OCI-LY1 (cell line): Measurements from ENCODE around the gene PRAF2.

ENCODE experiments used
- H2AFZ ChIP-seq: fragments of 200-600 bp; sonication (generic), shearing (Covaris generic); 2 replicates; pipeline ENCODE4 v1.6.0; 2014; ENCODE audit warnings: antibody characterized with exemption, mild to moderate bottlenecking, low read length
- H3F3A ChIP-seq: fragments of 200-600 bp; sonication (generic), shearing (Covaris generic); 2 replicates; pipeline ENCODE4 v1.6.0; 2014; ENCODE audit warnings: mild to moderate bottlenecking, antibody characterized with exemption, low read length, moderate library complexity; ENCODE audit not compliant: insufficient read depth
- H3K27ac ChIP-seq: fragments of 200-600 bp; sonication (generic); 2 replicates; pipeline ENCODE4 v1.5.1; 2014; ENCODE audit warnings: low read length, mixed run types, mild to moderate bottlenecking, low read depth; ENCODE audit not compliant: poor library complexity, severe bottlenecking
- H3K27me3 ChIP-seq: fragments of 200-600 bp; sonication (generic); 2 replicates; pipeline ENCODE4 v1.6.0; 2014; ENCODE audit warnings: antibody characterized with exemption, mild to moderate bottlenecking, low read length, moderate library complexity; ENCODE audit not compliant: insufficient read depth
- H3K36me3 ChIP-seq: fragments of 200-600 bp; sonication (generic); 2 replicates; pipeline ENCODE4 v1.6.1; 2014; ENCODE audit warnings: mild to moderate bottlenecking, antibody characterized with exemption, low read length, moderate library complexity, mixed read lengths; ENCODE audit not compliant: insufficient read depth
- H3K4me1 ChIP-seq: fragments of 200-600 bp; sonication (generic); 2 replicates; pipeline ENCODE4 v1.5.1; 2014; ENCODE audit warnings: mild to moderate bottlenecking, low read length, moderate library complexity; ENCODE audit not compliant: insufficient read depth, severe bottlenecking
- H3K4me2 ChIP-seq: fragments of 200-600 bp; sonication (generic), shearing (Covaris generic); 2 replicates; pipeline ENCODE4 v1.6.1; 2014; ENCODE audit warnings: low read length
- H3K4me3 ChIP-seq: fragments of 200-600 bp; sonication (generic); 2 replicates; pipeline ENCODE4 v1.5.1; 2014; ENCODE audit warnings: low read length, low read depth, mild to moderate bottlenecking, mixed read lengths; ENCODE audit not compliant: poor library complexity, severe bottlenecking
- H3K79me2 ChIP-seq: fragments of 200-600 bp; shearing (Covaris generic); 2 replicates; pipeline ENCODE4 v1.6.1; 2016; ENCODE audit warnings: mixed run types, low read length, mixed read lengths; ENCODE audit not compliant: insufficient read depth
- H3K9ac ChIP-seq: fragments of 200-600 bp; sonication (generic), shearing (Covaris generic); 2 replicates; pipeline ENCODE4 v1.6.1; 2014; ENCODE audit warnings: mild to moderate bottlenecking, low read length, mixed read lengths
- H3K9me2 ChIP-seq: fragments of 200-600 bp; sonication (generic), shearing (Covaris generic); 2 replicates; pipeline ENCODE4 v1.6.1; 2014; ENCODE audit warnings: low read depth, mild to moderate bottlenecking, low read length, mixed read lengths
- H3K9me3 ChIP-seq: fragments of 200-600 bp; shearing (Covaris generic); 2 replicates; pipeline ENCODE4 v1.6.1; 2014; ENCODE audit warnings: low read length, mixed read lengths
- H4K20me1 ChIP-seq: fragments of 200-600 bp; sonication (generic), shearing (Covaris generic); 2 replicates; pipeline ENCODE4 v1.6.0; 2016; ENCODE audit warnings: mild to moderate bottlenecking, low read length; ENCODE audit not compliant: insufficient read depth
- EZH2 ChIP-seq: fragments of 200-600 bp; sonication (generic), shearing (Covaris generic); IDR thresholded peaks from 2 replicates; pipeline ENCODE4 v1.8.0; 2017; ENCODE audit warnings: borderline replicate concordance, mixed run types, mild to moderate bottlenecking, antibody characterized with exemption, low read length, moderate library complexity, mixed read lengths
- TF ChIP-seq, protein P1 (sequence below): fragments of 200-600 bp; sonication (generic), shearing (Covaris generic); IDR thresholded peaks from 2 replicates; pipeline ENCODE4 v1.5.1; 2017; ENCODE audit warnings: mild to moderate bottlenecking, antibody characterized with exemption, low read length, moderate library complexity, mixed read lengths

Gene PRAF2

DNA sequence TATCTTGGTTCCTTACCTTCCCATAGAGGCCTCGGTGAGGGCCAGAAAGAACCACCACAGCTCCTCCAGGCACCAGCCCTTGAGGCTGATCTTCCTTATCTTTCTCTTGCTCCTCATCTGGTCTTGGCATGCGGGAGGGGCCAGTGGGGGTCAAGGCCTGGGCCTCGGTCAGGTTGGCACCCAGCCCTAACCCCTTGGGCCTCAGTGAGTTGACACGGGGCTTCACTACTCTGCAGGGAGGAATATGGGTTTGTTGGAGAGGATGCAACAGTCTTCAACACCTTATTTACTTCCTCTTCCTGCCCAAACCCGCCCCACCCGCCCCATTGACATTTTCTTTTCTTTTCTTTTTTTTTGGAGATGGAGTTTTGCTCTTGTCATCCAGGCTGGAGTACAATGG is 43.8 kb upstream of the PRAF2 start:
- peaks cover 44% of the 10 kb centered on the region for H3K36me3 ChIP-seq
- no peak overlapping the region for H3K27ac ChIP-seq

DNA sequence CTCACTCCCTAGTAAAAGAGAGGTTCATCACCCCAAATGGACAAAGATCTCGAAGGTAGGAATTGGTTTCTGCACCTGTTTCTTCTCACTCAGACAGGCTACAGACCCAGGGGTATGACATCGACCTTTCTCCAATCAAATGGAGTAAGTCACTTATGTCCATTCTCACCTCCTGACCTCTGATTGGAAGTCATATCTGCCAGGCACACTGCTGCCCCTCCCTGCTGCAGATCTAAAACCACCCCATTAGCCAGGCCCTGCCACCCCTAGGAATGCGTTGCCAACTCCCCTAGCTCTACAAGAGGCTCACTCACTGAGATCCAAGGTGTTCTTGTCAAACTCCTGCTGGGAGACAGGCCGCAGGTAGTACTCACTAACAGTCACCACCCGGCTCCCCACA is 42.9 kb upstream of the PRAF2 start:
- H3K9ac ChIP-seq, result no peak overlapping the region
- H3K36me3 ChIP-seq, result peaks cover 44% of the 10 kb centered on the region
- H3K79me2 ChIP-seq, result no peaks in the 10 kb centered on the region
- H2AFZ ChIP-seq, result no peak overlapping the region
- H3K27ac ChIP-seq, result no peak overlapping the region
- TF ChIP-seq, protein P1, sequence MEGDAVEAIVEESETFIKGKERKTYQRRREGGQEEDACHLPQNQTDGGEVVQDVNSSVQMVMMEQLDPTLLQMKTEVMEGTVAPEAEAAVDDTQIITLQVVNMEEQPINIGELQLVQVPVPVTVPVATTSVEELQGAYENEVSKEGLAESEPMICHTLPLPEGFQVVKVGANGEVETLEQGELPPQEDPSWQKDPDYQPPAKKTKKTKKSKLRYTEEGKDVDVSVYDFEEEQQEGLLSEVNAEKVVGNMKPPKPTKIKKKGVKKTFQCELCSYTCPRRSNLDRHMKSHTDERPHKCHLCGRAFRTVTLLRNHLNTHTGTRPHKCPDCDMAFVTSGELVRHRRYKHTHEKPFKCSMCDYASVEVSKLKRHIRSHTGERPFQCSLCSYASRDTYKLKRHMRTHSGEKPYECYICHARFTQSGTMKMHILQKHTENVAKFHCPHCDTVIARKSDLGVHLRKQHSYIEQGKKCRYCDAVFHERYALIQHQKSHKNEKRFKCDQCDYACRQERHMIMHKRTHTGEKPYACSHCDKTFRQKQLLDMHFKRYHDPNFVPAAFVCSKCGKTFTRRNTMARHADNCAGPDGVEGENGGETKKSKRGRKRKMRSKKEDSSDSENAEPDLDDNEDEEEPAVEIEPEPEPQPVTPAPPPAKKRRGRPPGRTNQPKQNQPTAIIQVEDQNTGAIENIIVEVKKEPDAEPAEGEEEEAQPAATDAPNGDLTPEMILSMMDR, result no peak
- no peak for TF ChIP-seq EZH2
- no peak overlapping the region for H3K4me2 ChIP-seq
- no peaks in the 10 kb centered on the region for H3K27me3 ChIP-seq
- H3F3A ChIP-seq, result no peaks in the 10 kb centered on the region
- no peaks in the 10 kb centered on the region for H3K4me1 ChIP-seq
- H4K20me1 ChIP-seq, result no peaks in the 10 kb centered on the region
- H3K9me2 ChIP-seq, result no peaks in the 10 kb centered on the region
- no peak overlapping the region for H3K4me3 ChIP-seq
- no peaks in the 10 kb centered on the region for H3K9me3 ChIP-seq

More for the DNA sequence above, 43.8 kb upstream of the PRAF2 start:
- H3K4me2 ChIP-seq, result no peak overlapping the region
- H3K27me3 ChIP-seq, result no peaks in the 10 kb centered on the region
- no peak overlapping the region for H3K4me3 ChIP-seq
- no peaks in the 10 kb centered on the region for H3K9me2 ChIP-seq
- TF ChIP-seq EZH2, result no peak
- TF ChIP-seq, protein P1, result no peak
- peaks cover 3% of the 10 kb centered on the region for H3K4me1 ChIP-seq
- H3K79me2 ChIP-seq, result 0 out of 2 replicates have a peak, but pooled peaks cover 1% of the 10 kb centered on the region
- no peaks in the 10 kb centered on the region for H3K9me3 ChIP-seq
- H2AFZ ChIP-seq, result no peak overlapping the region
- no peaks in the 10 kb centered on the region for H3F3A ChIP-seq
- no peaks in the 10 kb centered on the region for H4K20me1 ChIP-seq
- H3K9ac ChIP-seq, result no peak overlapping the region

DNA sequence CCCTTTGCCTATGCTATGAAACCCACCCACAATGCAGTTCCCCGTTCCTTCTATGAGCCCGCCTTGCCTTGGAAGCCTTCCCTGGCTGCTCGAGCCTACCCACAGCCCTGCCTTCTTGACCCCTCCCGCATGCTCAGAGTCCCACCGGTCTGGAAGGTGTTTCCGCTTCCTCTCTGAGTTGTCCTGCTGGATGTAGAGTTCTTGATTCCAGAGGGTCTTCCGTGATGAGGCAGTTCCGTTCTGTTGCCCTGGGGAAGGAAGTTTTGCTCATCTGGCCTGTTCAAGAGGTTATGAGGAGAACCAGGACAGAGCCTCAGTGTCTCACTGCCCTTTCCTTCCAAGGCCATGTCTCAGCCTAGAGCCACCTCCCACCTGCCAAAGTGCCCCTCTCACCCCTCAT is 42.3 kb upstream of the PRAF2 start:
- H3K4me2 ChIP-seq, result no peak overlapping the region
- H3K9me3 ChIP-seq, result no peaks in the 10 kb centered on the region
- no peak overlapping the region for H3K4me3 ChIP-seq
- TF ChIP-seq, protein P1, result no peak
- no peak for TF ChIP-seq EZH2
- H3K9me2 ChIP-seq, result no peaks in the 10 kb centered on the region
- no peaks in the 10 kb centered on the region for H3K79me2 ChIP-seq
- H3F3A ChIP-seq, result no peaks in the 10 kb centered on the region
- no peaks in the 10 kb centered on the region for H3K4me1 ChIP-seq
- no peak overlapping the region for H3K9ac ChIP-seq
- no peak overlapping the region for H2AFZ ChIP-seq
- H3K36me3 ChIP-seq, result peaks cover 44% of the 10 kb centered on the region
- no peaks in the 10 kb centered on the region for H3K27me3 ChIP-seq
- no peaks in the 10 kb centered on the region for H4K20me1 ChIP-seq
- no peak overlapping the region for H3K27ac ChIP-seq
